Endothelial cell of umbilical vein (primary cell): ENCODE results near the gene FRMD4A. TPM values are rescaled to one million over a fixed set of nuclear protein-coding genes. Genes with fewer than 3 reads are reported as not detected.

ENCODE experiments used
- BruUV-seq: library from RNA; stranded (reverse); fragments of 400-500 nt; replicated peaks from 2 replicates; lab custom pipeline; 2021; lab: Mats Ljungman, UMichigan
- CTCF ChIA-PET: fragments of 300-600, 350-600 bp; sonication (Branson Sonifier 250); formaldehyde crosslinking; loops from one replicate; lab custom pipeline; 2021; ENCODE audit warnings: antibody characterized with exemption, inconsistent platforms; lab: Charles Lee
- POLR2A ChIA-PET: fragments of 300-600, 350-600 bp; sonication (Branson Sonifier 250); formaldehyde crosslinking; loops from one replicate; lab custom pipeline; 2021; ENCODE audit warnings: antibody characterized with exemption, inconsistent platforms; lab: Charles Lee
- DNase-seq: peaks from one replicate; pipeline ENCODE4 v3.0.0-alpha.2; 2011; ENCODE audit warnings: low read depth, low spot score
- FAIRE-seq: peaks from 2 replicates; lab custom pipeline; 2011; peaks lifted over from hg19 to GRCh38; lab: Jason Lieb, UNC
- H2AFZ ChIP-seq: 2 replicates; pipeline ENCODE4 v1.6.0; 2012; ENCODE audit warnings: low read depth, low read length, control low read depth, inconsistent platforms
- H3K27ac ChIP-seq: 2 replicates; pipeline ENCODE4 v1.5.1; 2011; ENCODE audit warnings: low read depth, mild to moderate bottlenecking, control low read depth, low read length, moderate library complexity; ENCODE audit not compliant: insufficient read depth
- H3K27me3 ChIP-seq, 2 experiments: 2 replicates each; pipeline versions ENCODE4 v1.6.0 to v1.6.1; 2011; ENCODE audit warnings: low read length in 2 of 2, mixed read lengths in 1 of 2; ENCODE audit not compliant: control insufficient read depth in 2 of 2, insufficient read depth in 2 of 2
- H3K36me3 ChIP-seq, 2 experiments: 2 replicates in 1 of 2; 3 replicates in 1 of 2; pipeline ENCODE4 v1.5.1; 2011; ENCODE audit warnings: low read length in 2 of 2, mild to moderate bottlenecking in 1 of 2, moderate library complexity in 1 of 2; ENCODE audit not compliant: control insufficient read depth in 2 of 2, insufficient read depth in 2 of 2; ENCODE audit errors: extremely low read depth in 1 of 2
- H3K4me1 ChIP-seq: 3 replicates; pipeline ENCODE4 v1.5.1; 2011; ENCODE audit warnings: mild to moderate bottlenecking, low read length; ENCODE audit not compliant: control insufficient read depth, insufficient read depth; ENCODE audit errors: extremely low read depth
- H3K4me2 ChIP-seq: 2 replicates; pipeline ENCODE4 v1.6.1; 2011; ENCODE audit warnings: low read length, control low read depth, mixed read lengths; ENCODE audit not compliant: insufficient read depth
- H3K4me3 ChIP-seq, 3 experiments: fragments of 200-600 bp in 1 of 3; sonication (generic), shearing (Covaris generic) in 1 of 3; replicated peaks in 1 of 3; 2 replicates each; pipeline ENCODE4 v1.5.1; 2011 to 2016; ENCODE audit warnings: control low read depth in 3 of 3, low read length in 3 of 3, mild to moderate bottlenecking in 2 of 3, inconsistent platforms in 1 of 3, low read depth in 1 of 3, moderate library complexity in 1 of 3; ENCODE audit not compliant: insufficient read depth in 1 of 3
- H3K79me2 ChIP-seq: 2 replicates; pipeline ENCODE4 v1.6.0; 2012; ENCODE audit warnings: low read length, inconsistent platforms; ENCODE audit not compliant: control insufficient read depth, insufficient read depth
- H3K9ac ChIP-seq: replicated peaks from 2 replicates; pipeline ENCODE3; 2011; ENCODE audit warnings: low read length, control low read depth; ENCODE audit not compliant: insufficient read depth; ENCODE audit errors: extremely low read depth
- H3K9me1 ChIP-seq: replicated peaks from 3 replicates; pipeline ENCODE4 v1.6.0; 2011; ENCODE audit warnings: mild to moderate bottlenecking, low read length; ENCODE audit not compliant: control insufficient read depth, insufficient read depth; ENCODE audit errors: extremely low read depth
- H3K9me3 ChIP-seq: replicated peaks from 2 replicates; pipeline ENCODE4 v1.5.1; 2012; ENCODE audit warnings: low read length, inconsistent platforms; ENCODE audit not compliant: control insufficient read depth, insufficient read depth
- H4K20me1 ChIP-seq: replicated peaks from 2 replicates; pipeline ENCODE3; 2011; ENCODE audit warnings: mild to moderate bottlenecking, low read length; ENCODE audit not compliant: control insufficient read depth, insufficient read depth; ENCODE audit errors: extremely low read depth
- CTCF ChIP-seq, 2 donors: IDR thresholded peaks; 1 replicate in 1 of 2; 2 replicates in 1 of 2; pipeline ENCODE4 v1.5.1; 2011; ENCODE audit warnings: low read length in 2 of 2, mild to moderate bottlenecking in 2 of 2, moderate library complexity in 2 of 2, control low read depth in 1 of 2, inconsistent platforms in 1 of 2, low read depth in 1 of 2; ENCODE audit not compliant: insufficient read depth in 1 of 2; ENCODE audit errors: extremely low read depth in 1 of 2
- EZH2 ChIP-seq: IDR thresholded peaks from 2 replicates; pipeline ENCODE4 v1.6.1; 2012; ENCODE audit warnings: borderline replicate concordance, low read depth, mild to moderate bottlenecking, moderate library complexity, low read length, inconsistent platforms; ENCODE audit not compliant: severe bottlenecking
- FOS ChIP-seq: IDR thresholded peaks from 2 replicates; pipeline ENCODE4 v1.6.1; 2011; ENCODE audit warnings: mild to moderate bottlenecking, low read length, moderate library complexity, borderline replicate concordance; ENCODE audit not compliant: insufficient read depth
- GATA2 ChIP-seq: IDR thresholded peaks from 2 replicates; pipeline ENCODE4 v1.7.0; 2011; ENCODE audit warnings: low read depth, mild to moderate bottlenecking, moderate library complexity, mixed read lengths, low read length; ENCODE audit not compliant: insufficient read length, insufficient read depth
- JUN ChIP-seq: IDR thresholded peaks from 2 replicates; pipeline ENCODE4 v1.6.1; 2011; ENCODE audit warnings: borderline replicate concordance, low read depth; ENCODE audit not compliant: insufficient read length, insufficient read depth
- MYC ChIP-seq: IDR thresholded peaks from one replicate; pipeline ENCODE4 v1.6.1; 2011; ENCODE audit warnings: mild to moderate bottlenecking, low read depth, low read length
- POLR2A ChIP-seq: IDR thresholded peaks from 2 replicates; pipeline ENCODE4 v1.6.1; 2012; ENCODE audit warnings: low read depth, mild to moderate bottlenecking, control low read depth, low read length
- POLR2AphosphoS5 ChIP-seq: IDR thresholded peaks from 2 replicates; pipeline ENCODE4 v1.6.1; 2012; ENCODE audit warnings: low read depth, mild to moderate bottlenecking, control low read depth, low read length, moderate library complexity; ENCODE audit not compliant: insufficient read depth
- dilution Hi-C: fragments of 300-500 bp; cut with MboI; formaldehyde crosslinking; loops from one replicate; pipeline ENCODE4 v1.15.0; 2019; ENCODE audit warnings: low sequenced_read_pairs; ENCODE audit not compliant: extremely low pct_ligation_motif_present
- intact Hi-C: fragments of 100-400 bp; cut with micrococcal nuclease; formaldehyde crosslinking; loops from one replicate; pipeline ENCODE4 v1.10.0; 2022
- polyA plus RNA-seq, 4 experiments: library from polyadenylated mRNA; depleted of rRNA in 3 of 4; stranded (reverse) in 3 of 4; unstranded in 1 of 4; fragments of >200 nt; gene quantifications; 2 replicates each; pipeline versions ENCODE4 v1.2.1 to v1.2.3, GENCODE V29; 2011 to 2012; ENCODE audit warnings: missing spikeins in 1 of 4
- total RNA-seq: library from RNA; stranded (reverse); gene quantifications from 2 replicates; pipeline ENCODE4 v1.2.3, GENCODE V29; 2021
- TF ChIP-seq, protein P1 (sequence below): IDR thresholded peaks from 2 replicates; pipeline ENCODE4 v1.6.1; 2011; ENCODE audit not compliant: insufficient read depth, insufficient read length

The FRMD4A gene
- total and polyA plus RNA-seq, 2 donors (not counting 3 experiments of a cell fraction or from before 2014, with no cell fraction given): 123 to 148 TPM

GRCh38 chr10:14116021-14116420 lies 214.7 kb downstream of the FRMD4A start:
- peaks cover 3 to 11% of the 10 kb centered on the region in 2 experiments for H3K27me3 ChIP-seq
- H3K9ac ChIP-seq: no peak overlapping the region
- no peak overlapping the region for H3K27ac ChIP-seq
- ChIA-PET POLR2A (no interaction called here), CTCF (no interaction called here)
- FAIRE-seq (no peak), DNase-seq (no peak)
- H3K79me2 ChIP-seq: no peaks in the 10 kb centered on the region
- H3K9me1 ChIP-seq: no peaks in the 10 kb centered on the region
- no peak overlapping the region for H2AFZ ChIP-seq
- dilution Hi-C loops (no loop called here), intact Hi-C loops (no loop called here)
- no peaks in the 10 kb centered on the region for H3K4me1 ChIP-seq
- H4K20me1 ChIP-seq: no peaks in the 10 kb centered on the region
- H3K9me3 ChIP-seq: no peaks in the 10 kb centered on the region
- no peaks in the 10 kb centered on the region for H3K36me3 ChIP-seq
- BruUV-seq: no TSS peak
- TF ChIP-seq GATA2 (no peak), CTCF (IDR thresholded peaks at IDR 0.05; ENCODE audit: extremely low read depth in 1 of 2, insufficient read depth in 1 of 2, low read depth in 1 of 2, low read length in 2 of 2) (no peak), POLR2A (no peak), JUN (no peak), FOS (no peak), EZH2 (no peak), POLR2AphosphoS5 (no peak), MYC (no peak)
- TF ChIP-seq, protein P1, sequence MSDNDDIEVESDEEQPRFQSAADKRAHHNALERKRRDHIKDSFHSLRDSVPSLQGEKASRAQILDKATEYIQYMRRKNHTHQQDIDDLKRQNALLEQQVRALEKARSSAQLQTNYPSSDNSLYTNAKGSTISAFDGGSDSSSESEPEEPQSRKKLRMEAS: no peak
- no peak overlapping the region for H3K4me3 ChIP-seq
- H3K4me2 ChIP-seq: no peak overlapping the region
